K562 (cell line): Measurements from ENCODE around the gene CTSF. TPM values are rescaled to one million over a fixed set of nuclear protein-coding genes. Genes with fewer than 3 reads are reported as not detected.

Experiments
- ATAC-seq: fragments of 200-7000 bp; cut with Tn5 transposase; 3 replicates; pipeline ENCODE4 v1.9.1; 2020; ENCODE audit warnings: moderate library complexity
- BruUV-seq: library from RNA; stranded (reverse); fragments of 400-500 nt; replicated peaks from 2 replicates; lab custom pipeline; 2021; lab: Mats Ljungman, UMichigan
- CTCF ChIA-PET: fragments of 300-600 bp; formaldehyde crosslinking; extraction: SDS; loops from one replicate; lab custom pipeline; 2021; ENCODE audit warnings: low intra/inter-chr PET ratio; lab: Yijun Ruan, JAX
- POLR2A ChIA-PET: fragments of 300-600, 350-650 bp; sonication (Branson Sonifier 250); formaldehyde crosslinking; extraction: SDS; loops from one replicate; lab custom pipeline; 2021; ENCODE audit warnings: antibody characterized with exemption, inconsistent platforms; lab: Yijun Ruan, JAX
- DNase-seq, 4 experiments: peaks; one replicate each; pipeline versions ENCODE4 v3.0.0 to v3.0.0-alpha.2; 2011 to 2018; ENCODE audit warnings: low spot score in 3 of 4, mixed read lengths in 3 of 4; ENCODE audit errors: extremely low read depth in 1 of 4
- FAIRE-seq: peaks from 2 replicates; lab custom pipeline; 2011; peaks lifted over from hg19 to GRCh38; lab: Jason Lieb, UNC
- H2AFZ ChIP-seq: 2 replicates; pipeline ENCODE4 v1.6.0; 2011; ENCODE audit warnings: low read depth, low read length, control low read depth, inconsistent platforms
- H3K27ac ChIP-seq: fragments of 200-600 bp; 3 replicates; pipeline ENCODE4 v1.8.0; 2011; ENCODE audit warnings: low read depth, mild to moderate bottlenecking, control low read depth, inconsistent platforms, low read length, moderate library complexity, mixed read lengths; ENCODE audit errors: extremely low read depth
- H3K27me3 ChIP-seq, 2 experiments: fragments of 300-600 bp in 1 of 2; 2 replicates in 1 of 2; 3 replicates in 1 of 2; pipeline versions ENCODE4 v1.6.0 to v1.8.0; 2011; ENCODE audit warnings: inconsistent platforms in 2 of 2, low read length in 2 of 2, mild to moderate bottlenecking in 1 of 2, mixed read lengths in 1 of 2, moderate library complexity in 1 of 2; ENCODE audit not compliant: control insufficient read depth in 2 of 2, insufficient read depth in 2 of 2
- H3K36me3 ChIP-seq: fragments of 300-600 bp; 3 replicates; pipeline ENCODE4 v1.8.0; 2011; ENCODE audit warnings: mild to moderate bottlenecking, low read length, inconsistent platforms; ENCODE audit not compliant: control insufficient read depth, insufficient read depth
- H3K4me1 ChIP-seq, 2 experiments: fragments of 200-600 bp in 1 of 2; replicated peaks in 1 of 2; 2 replicates in 1 of 2; 3 replicates in 1 of 2; pipeline versions ENCODE4 v1.5.1 to v1.8.0; 2011; ENCODE audit warnings: inconsistent platforms in 2 of 2, low read length in 2 of 2, mild to moderate bottlenecking in 1 of 2, mixed read lengths in 1 of 2, moderate library complexity in 1 of 2; ENCODE audit not compliant: control insufficient read depth in 2 of 2, insufficient read depth in 2 of 2
- H3K4me2 ChIP-seq: 2 replicates; pipeline ENCODE4 v1.6.1; 2011; ENCODE audit warnings: low read length, control low read depth, inconsistent platforms, mixed read lengths; ENCODE audit not compliant: insufficient read depth
- H3K4me3 ChIP-seq: fragments of 200-600 bp; sonication (generic), shearing (Covaris generic); 2 replicates; pipeline ENCODE4 v1.5.1; 2016; ENCODE audit warnings: control low read depth, inconsistent platforms
- H3K79me2 ChIP-seq: fragments of 200-600 bp; 3 replicates; pipeline ENCODE4 v1.8.0; 2011; ENCODE audit warnings: low read length, inconsistent platforms; ENCODE audit not compliant: control insufficient read depth, insufficient read depth
- H3K9ac ChIP-seq, 2 experiments: 2 replicates each; pipeline versions ENCODE4 v1.6.0 to v1.6.1; 2011; ENCODE audit warnings: low read depth in 2 of 2, low read length in 2 of 2, control low read depth in 1 of 2, inconsistent platforms in 1 of 2, mild to moderate bottlenecking in 1 of 2, mixed read lengths in 1 of 2; ENCODE audit not compliant: insufficient read depth in 1 of 2
- H3K9me1 ChIP-seq: one replicate; pipeline ENCODE4 v1.6.0; 2011; ENCODE audit warnings: inconsistent platforms, mild to moderate bottlenecking, low read length, moderate library complexity; ENCODE audit not compliant: control insufficient read depth, insufficient read depth
- H3K9me3 ChIP-seq: replicated peaks from 2 replicates; pipeline ENCODE4 v1.5.1; 2011; ENCODE audit warnings: low read depth, low read length, inconsistent platforms; ENCODE audit not compliant: control insufficient read depth, insufficient read depth
- H4K20me1 ChIP-seq: replicated peaks from 2 replicates; pipeline ENCODE4 v1.6.1; 2011; ENCODE audit warnings: low read length, inconsistent platforms, mixed read lengths; ENCODE audit not compliant: control insufficient read depth, insufficient read depth
- MCM7 ChIP-seq, 2 experiments: fragments of 450-650 bp; IDR thresholded peaks; 2 replicates each; pipeline ENCODE4 v1.6.1; 2016 to 2018
- WGBS: fragments of 100-300 bp; shearing (Covaris generic); methylation state at CpG from one replicate; pipeline ENCODE4 v1.1.6; 2016; ENCODE audit warnings: low coverage, mixed read lengths; ENCODE audit not compliant: insufficient coverage; ENCODE audit errors: missing lambda C conversion rate; 5-methylcytosine and 5-hydroxymethylcytosine counted together
- in situ Hi-C: fragments of 300-500 bp; cut with MboI; formaldehyde crosslinking; loops from 4 replicates; pipeline ENCODE4 v1.15.0; 2018; ENCODE audit warnings: inconsistent platforms, mixed read lengths
- intact Hi-C: fragments of 100-400 bp; cut with micrococcal nuclease; formaldehyde crosslinking; loops from 2 replicates; pipeline ENCODE4 v1.14.2; 2022
- polyA plus RNA-seq, 8 experiments: library from polyadenylated mRNA; depleted of rRNA in 4 of 8; stranded (reverse) in 5 of 8; unstranded in 3 of 8; fragments of >200 nt; fragmentation: Nextera tagmentation in 2 of 8; fragmentation: Illumina TruSeq in 1 of 8; extraction: Ambion mirVana in 2 of 8; extraction: Trizol in 1 of 8; gene quantifications; 2 replicates each; pipeline versions ENCODE4 v1.2.1 to v1.2.3, GENCODE V29; 2011 to 2014; ENCODE audit warnings: inconsistent platforms in 1 of 8, missing spikeins in 1 of 8
- total RNA-seq, 7 experiments: library from RNA; depleted of rRNA in 6 of 7; stranded (reverse); fragments of >200 nt in 6 of 7; fragmentation: Illumina TruSeq in 2 of 7; extraction: Trizol in 2 of 7; gene quantifications; 2 replicates each; pipeline versions ENCODE4 v1.2.1 to v1.2.3, GENCODE V29; 2011 to 2021; ENCODE audit warnings: low replicate concordance in 1 of 7
- TF ChIP-seq, protein P1 (sequence below): fragments of 250-450 bp; sonication (Bioruptor Pico); IDR thresholded peaks from 2 replicates; pipeline ENCODE4 v1.8.0; 2022; ENCODE audit warnings: inconsistent platforms

The CTSF gene
- total and polyA plus RNA-seq, 9 of the 15 experiments (the other 6 are each of a cell fraction or from before 2014, with no cell fraction given), result 0.41 to 10.5 (median 3.8) TPM

DNA sequence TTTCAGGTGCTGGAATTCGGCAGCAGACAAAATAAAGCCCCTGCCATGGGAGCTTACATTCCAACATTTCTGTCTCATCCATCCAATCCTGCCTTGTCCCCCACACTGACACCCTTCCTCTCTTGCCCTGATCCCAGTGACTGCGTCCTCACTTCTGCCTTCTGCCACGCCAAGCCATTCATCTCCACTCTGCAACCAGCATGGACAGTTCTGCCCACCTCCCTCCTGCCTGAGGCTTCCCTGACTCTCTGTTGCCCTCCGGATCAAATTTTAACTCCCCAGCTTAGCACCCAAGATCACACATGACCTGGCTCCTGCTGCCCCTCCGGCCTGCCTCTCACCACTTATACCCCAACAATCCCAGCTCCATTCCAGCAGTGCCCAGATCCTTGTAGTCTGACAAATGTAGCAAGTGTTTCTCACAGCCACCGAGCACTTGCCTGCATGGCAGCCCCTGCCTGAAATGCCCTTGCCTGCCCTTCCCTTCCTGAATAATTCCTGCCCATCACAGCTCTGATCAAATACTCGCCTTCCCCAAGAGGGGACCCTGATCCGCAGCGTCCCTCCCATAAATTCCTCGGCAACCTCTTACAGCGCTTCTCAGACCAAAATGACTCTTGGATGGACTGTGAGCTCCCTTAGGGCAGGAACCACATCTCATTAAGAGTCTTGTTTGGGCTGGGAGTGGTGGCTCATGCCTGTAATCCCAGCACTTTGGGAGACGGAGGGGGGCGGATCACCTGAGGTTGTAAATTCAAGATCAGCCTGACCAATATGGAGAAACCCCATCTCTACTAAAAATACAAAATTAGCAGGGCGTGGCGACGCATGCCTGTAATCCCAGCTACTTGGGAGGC is 19.4 kb downstream of the CTSF start:
- in situ Hi-C loops (no loop called here), intact Hi-C loops (no loop called here)
- H3K36me3 ChIP-seq, result no peaks in the 10 kb centered on the region
- no peaks in the 10 kb centered on the region for H3K9me1 ChIP-seq
- H3K9ac ChIP-seq, result no peak overlapping the region
- ATAC-seq (no peak), FAIRE-seq (no peak), DNase-seq (no peak)
- ChIA-PET POLR2A (interaction anchor here (0.6 to 1.8 kb wide), 6 partner anchors 11 to 453 kb away, joined by 3 to 7 read pairs (median 4); no protein-coding TSS in a partner anchor), CTCF (no interaction called here)
- peaks cover 6% of the 10 kb centered on the region; the same call in 1 of the 3 replicates for H3K79me2 ChIP-seq
- TF ChIP-seq MCM7 (IDR thresholded peaks at IDR 0.05), result 0 out of 4 replicates have a peak, but pooled peaks of 1 of the 2 experiments have one; percentile 32
- TF ChIP-seq, protein P1, sequence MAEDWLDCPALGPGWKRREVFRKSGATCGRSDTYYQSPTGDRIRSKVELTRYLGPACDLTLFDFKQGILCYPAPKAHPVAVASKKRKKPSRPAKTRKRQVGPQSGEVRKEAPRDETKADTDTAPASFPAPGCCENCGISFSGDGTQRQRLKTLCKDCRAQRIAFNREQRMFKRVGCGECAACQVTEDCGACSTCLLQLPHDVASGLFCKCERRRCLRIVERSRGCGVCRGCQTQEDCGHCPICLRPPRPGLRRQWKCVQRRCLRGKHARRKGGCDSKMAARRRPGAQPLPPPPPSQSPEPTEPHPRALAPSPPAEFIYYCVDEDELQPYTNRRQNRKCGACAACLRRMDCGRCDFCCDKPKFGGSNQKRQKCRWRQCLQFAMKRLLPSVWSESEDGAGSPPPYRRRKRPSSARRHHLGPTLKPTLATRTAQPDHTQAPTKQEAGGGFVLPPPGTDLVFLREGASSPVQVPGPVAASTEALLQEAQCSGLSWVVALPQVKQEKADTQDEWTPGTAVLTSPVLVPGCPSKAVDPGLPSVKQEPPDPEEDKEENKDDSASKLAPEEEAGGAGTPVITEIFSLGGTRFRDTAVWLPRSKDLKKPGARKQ (CRISPR knock-in tag), result no peak
- no peaks in the 10 kb centered on the region for H3K9me3 ChIP-seq
- peaks cover 0 to 4% of the 10 kb centered on the region in 2 experiments; a peak in 1 of 5 replicates for H3K27me3 ChIP-seq
- no TSS peak for BruUV-seq
- H3K4me3 ChIP-seq, result no peak overlapping the region
- 18% methylated on average over 16 of the region's 16 CpGs for WGBS
- H4K20me1 ChIP-seq, result no peaks in the 10 kb centered on the region
- H3K27ac ChIP-seq, result no peak overlapping the region
- no peak overlapping the region for H3K4me2 ChIP-seq
- H2AFZ ChIP-seq, result no peak overlapping the region
- peaks cover 0 to 32% of the 10 kb centered on the region in 2 experiments; a peak in 4 of 5 replicates for H3K4me1 ChIP-seq
